Endothelial cell of umbilical vein (primary cell): ENCODE measurements around the gene ZNF160. TPM values are rescaled to one million over a fixed set of nuclear protein-coding genes. Genes with fewer than 3 reads are reported as not detected.

ENCODE experiments used
- BruUV-seq: library from RNA; stranded (reverse); fragments of 400-500 nt; replicated peaks from 2 replicates; lab custom pipeline; 2021; lab: Mats Ljungman, UMichigan
- CTCF ChIA-PET: fragments of 300-600, 350-600 bp; sonication (Branson Sonifier 250); formaldehyde crosslinking; loops from one replicate; lab custom pipeline; 2021; ENCODE audit warnings: antibody characterized with exemption, inconsistent platforms; lab: Charles Lee
- POLR2A ChIA-PET: fragments of 300-600, 350-600 bp; sonication (Branson Sonifier 250); formaldehyde crosslinking; loops from one replicate; lab custom pipeline; 2021; ENCODE audit warnings: antibody characterized with exemption, inconsistent platforms; lab: Charles Lee
- DNase-seq: peaks from one replicate; pipeline ENCODE4 v3.0.0-alpha.2; 2011; ENCODE audit warnings: low read depth, low spot score
- FAIRE-seq: peaks from 2 replicates; lab custom pipeline; 2011; peaks lifted over from hg19 to GRCh38; lab: Jason Lieb, UNC
- H2AFZ ChIP-seq: 2 replicates; pipeline ENCODE4 v1.6.0; 2012; ENCODE audit warnings: low read depth, low read length, control low read depth, inconsistent platforms
- H3K27ac ChIP-seq: 2 replicates; pipeline ENCODE4 v1.5.1; 2011; ENCODE audit warnings: low read depth, mild to moderate bottlenecking, control low read depth, low read length, moderate library complexity; ENCODE audit not compliant: insufficient read depth
- H3K27me3 ChIP-seq, 2 experiments: 2 replicates each; pipeline versions ENCODE4 v1.6.0 to v1.6.1; 2011; ENCODE audit warnings: low read length in 2 of 2, mixed read lengths in 1 of 2; ENCODE audit not compliant: control insufficient read depth in 2 of 2, insufficient read depth in 2 of 2
- H3K36me3 ChIP-seq, 2 experiments: 2 replicates in 1 of 2; 3 replicates in 1 of 2; pipeline ENCODE4 v1.5.1; 2011; ENCODE audit warnings: low read length in 2 of 2, mild to moderate bottlenecking in 1 of 2, moderate library complexity in 1 of 2; ENCODE audit not compliant: control insufficient read depth in 2 of 2, insufficient read depth in 2 of 2; ENCODE audit errors: extremely low read depth in 1 of 2
- H3K4me1 ChIP-seq: 3 replicates; pipeline ENCODE4 v1.5.1; 2011; ENCODE audit warnings: mild to moderate bottlenecking, low read length; ENCODE audit not compliant: control insufficient read depth, insufficient read depth; ENCODE audit errors: extremely low read depth
- H3K4me2 ChIP-seq: 2 replicates; pipeline ENCODE4 v1.6.1; 2011; ENCODE audit warnings: low read length, control low read depth, mixed read lengths; ENCODE audit not compliant: insufficient read depth
- H3K4me3 ChIP-seq, 3 experiments: fragments of 200-600 bp in 1 of 3; sonication (generic), shearing (Covaris generic) in 1 of 3; replicated peaks in 1 of 3; 2 replicates each; pipeline ENCODE4 v1.5.1; 2011 to 2016; ENCODE audit warnings: control low read depth in 3 of 3, low read length in 3 of 3, mild to moderate bottlenecking in 2 of 3, inconsistent platforms in 1 of 3, low read depth in 1 of 3, moderate library complexity in 1 of 3; ENCODE audit not compliant: insufficient read depth in 1 of 3
- H3K79me2 ChIP-seq: 2 replicates; pipeline ENCODE4 v1.6.0; 2012; ENCODE audit warnings: low read length, inconsistent platforms; ENCODE audit not compliant: control insufficient read depth, insufficient read depth
- H3K9ac ChIP-seq: replicated peaks from 2 replicates; pipeline ENCODE3; 2011; ENCODE audit warnings: low read length, control low read depth; ENCODE audit not compliant: insufficient read depth; ENCODE audit errors: extremely low read depth
- H3K9me1 ChIP-seq: replicated peaks from 3 replicates; pipeline ENCODE4 v1.6.0; 2011; ENCODE audit warnings: mild to moderate bottlenecking, low read length; ENCODE audit not compliant: control insufficient read depth, insufficient read depth; ENCODE audit errors: extremely low read depth
- H3K9me3 ChIP-seq: replicated peaks from 2 replicates; pipeline ENCODE4 v1.5.1; 2012; ENCODE audit warnings: low read length, inconsistent platforms; ENCODE audit not compliant: control insufficient read depth, insufficient read depth
- H4K20me1 ChIP-seq: replicated peaks from 2 replicates; pipeline ENCODE3; 2011; ENCODE audit warnings: mild to moderate bottlenecking, low read length; ENCODE audit not compliant: control insufficient read depth, insufficient read depth; ENCODE audit errors: extremely low read depth
- POLR2A ChIP-seq: IDR thresholded peaks from 2 replicates; pipeline ENCODE4 v1.6.1; 2012; ENCODE audit warnings: low read depth, mild to moderate bottlenecking, control low read depth, low read length
- dilution Hi-C: fragments of 300-500 bp; cut with MboI; formaldehyde crosslinking; loops from one replicate; pipeline ENCODE4 v1.15.0; 2019; ENCODE audit warnings: low sequenced_read_pairs; ENCODE audit not compliant: extremely low pct_ligation_motif_present
- intact Hi-C: fragments of 100-400 bp; cut with micrococcal nuclease; formaldehyde crosslinking; loops from one replicate; pipeline ENCODE4 v1.10.0; 2022
- polyA plus RNA-seq, 4 experiments: library from polyadenylated mRNA; depleted of rRNA in 3 of 4; stranded (reverse) in 3 of 4; unstranded in 1 of 4; fragments of >200 nt; gene quantifications; 2 replicates each; pipeline versions ENCODE4 v1.2.1 to v1.2.3, GENCODE V29; 2011 to 2012; ENCODE audit warnings: missing spikeins in 1 of 4
- total RNA-seq: library from RNA; stranded (reverse); gene quantifications from 2 replicates; pipeline ENCODE4 v1.2.3, GENCODE V29; 2021

Gene ZNF160
- total and polyA plus RNA-seq, 2 donors (not counting 3 experiments of a cell fraction or from before 2014, with no cell fraction given), result 11.3 to 16.4 TPM

DNA sequence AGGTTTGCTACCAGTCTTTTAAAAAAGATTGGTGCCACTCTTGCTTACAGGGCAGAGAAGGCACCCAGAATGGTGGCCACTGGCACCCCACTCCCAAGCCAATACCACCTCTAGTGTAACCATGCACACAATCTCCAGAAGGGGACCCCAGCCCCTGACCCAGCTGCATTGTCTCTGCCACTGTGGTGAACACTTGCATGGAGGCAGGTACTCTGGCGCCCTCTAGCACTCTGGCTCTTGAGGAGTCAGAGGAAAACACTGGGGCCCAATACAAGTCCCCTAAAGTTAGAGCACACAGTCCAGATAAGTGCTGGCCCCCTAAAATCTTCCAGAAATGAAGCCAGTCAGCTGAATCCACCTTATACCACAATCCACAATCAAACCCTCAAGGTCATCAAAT, 83.5 kb downstream of the ZNF160 start:
- CTCF ChIA-PET, result no interaction called here
- FAIRE-seq, result no peak

More for the DNA sequence above, 83.5 kb downstream of the ZNF160 start:
- no peaks in the 10 kb centered on the region for H4K20me1 ChIP-seq
- no TSS peak for BruUV-seq
- POLR2A ChIA-PET, result no interaction called here
- H3K79me2 ChIP-seq, result no peaks in the 10 kb centered on the region
- H3K36me3 ChIP-seq, result no peaks in the 10 kb centered on the region
- no peak overlapping the region for H3K4me2 ChIP-seq
- H3K9me3 ChIP-seq, result no peaks in the 10 kb centered on the region
- no peaks in the 10 kb centered on the region for H3K4me1 ChIP-seq
- TF ChIP-seq POLR2A, result no peak
- dilution Hi-C loops (no loop called here), intact Hi-C loops (no loop called here)
- no peak for DNase-seq
- no peak overlapping the region for H3K9ac ChIP-seq
- H2AFZ ChIP-seq, result no peak overlapping the region
- H3K27me3 ChIP-seq, result no peaks in the 10 kb centered on the region
- H3K4me3 ChIP-seq, result no peak overlapping the region
- H3K9me1 ChIP-seq, result no peaks in the 10 kb centered on the region
- no peak overlapping the region for H3K27ac ChIP-seq

Other genes starting within 250 kb of the ZNF160 start
- 12.6 and 16.3 TPM in 2 replicates for gene ZNF468, start 245.8 kb downstream of the ZNF160 start, total RNA-seq
- gene ZNF468, start 245.8 kb downstream of the ZNF160 start, polyA plus RNA-seq, result 6.3 and 7.0 TPM in 2 replicates
- gene ZNF320, start 205.8 kb downstream of the ZNF160 start, total RNA-seq, result 10.9 and 11.1 TPM in 2 replicates
- gene ZNF320, start 205.8 kb downstream of the ZNF160 start, polyA plus RNA-seq, result 7.5 and 7.6 TPM in 2 replicates
- 2.9 and 3.9 TPM in 2 replicates for gene ZNF888, start 180.0 kb downstream of the ZNF160 start, total RNA-seq
- gene ZNF888, start 180.0 kb downstream of the ZNF160 start, polyA plus RNA-seq, result 0.56 and 0.72 TPM in 2 replicates
- 4.9 and 5.3 TPM in 2 replicates for gene ZNF816, start 140.5 kb downstream of the ZNF160 start, total RNA-seq
- 0.76 and 1.8 TPM in 2 replicates for gene ZNF816, start 140.5 kb downstream of the ZNF160 start, polyA plus RNA-seq
- gene ERVV-1, start 89.5 kb downstream of the ZNF160 start, total RNA-seq, result not detected in 2 replicates
- 0.05 TPM in 1 of 2 replicates, not detected in the other for gene ERVV-1, start 89.5 kb downstream of the ZNF160 start, polyA plus RNA-seq
- gene ERVV-2, start 58.7 kb downstream of the ZNF160 start, total RNA-seq, result not detected in 2 replicates
- gene ERVV-2, start 58.7 kb downstream of the ZNF160 start, polyA plus RNA-seq, result not detected in 2 replicates
- gene ZNF415, start 29.5 kb upstream of the ZNF160 start, total RNA-seq, result 0.69 TPM in 1 of 2 replicates, not detected in the other
- 0.30 and 0.48 TPM in 2 replicates for gene ZNF415, start 29.5 kb upstream of the ZNF160 start, polyA plus RNA-seq
- gene ZNF347, start 55.6 kb upstream of the ZNF160 start, total RNA-seq, result 6.3 and 6.6 TPM in 2 replicates
- gene ZNF347, start 55.6 kb upstream of the ZNF160 start, polyA plus RNA-seq, result 0.94 and 1.5 TPM in 2 replicates
- gene ZNF665, start 89.9 kb upstream of the ZNF160 start, total RNA-seq, result 1.8 and 2.1 TPM in 2 replicates
- gene ZNF665, start 89.9 kb upstream of the ZNF160 start, polyA plus RNA-seq, result 1.3 and 2.7 TPM in 2 replicates
- gene ZNF677, start 151.5 kb upstream of the ZNF160 start, total RNA-seq, result 15.8 and 21.0 TPM in 2 replicates
- gene ZNF677, start 151.5 kb upstream of the ZNF160 start, polyA plus RNA-seq, result 10.0 and 13.4 TPM in 2 replicates
- gene VN1R2, start 154.9 kb upstream of the ZNF160 start, total RNA-seq, result not detected in 2 replicates
- gene VN1R2, start 154.9 kb upstream of the ZNF160 start, polyA plus RNA-seq, result not detected in 2 replicates
- gene VN1R4, start 164.3 kb upstream of the ZNF160 start, total RNA-seq, result not detected in 2 replicates
- not detected in 2 replicates for gene VN1R4, start 164.3 kb upstream of the ZNF160 start, polyA plus RNA-seq
- 4.6 and 5.0 TPM in 2 replicates for gene ZNF845, start 230.3 kb upstream of the ZNF160 start, total RNA-seq
- gene ZNF845, start 230.3 kb upstream of the ZNF160 start, polyA plus RNA-seq, result 0.78 and 0.88 TPM in 2 replicates